GM15510 (cell line): ENCODE data around the gene TMEM234.

Experiments
- POLR2A ChIP-seq: IDR thresholded peaks from 3 replicates; pipeline ENCODE4 v1.6.1; 2011; ENCODE audit warnings: borderline replicate concordance; ENCODE audit not compliant: insufficient read length; ENCODE audit errors: extremely low read depth

The TMEM234 gene

GRCh38 chr1:32195972-32196823, 26.0 kb downstream of the TMEM234 start:
- no peak for TF ChIP-seq POLR2A

- TF ChIP-seq POLR2A, result no peak
Observed at GRCh38 chr1:32195531-32195930, 26.6 kb downstream of the TMEM234 start.

GRCh38 chr1:32194984-32195383, 27.2 kb downstream of the TMEM234 start:
- no peak for TF ChIP-seq POLR2A

GRCh38 chr1:32192220-32192948, 29.8 kb downstream of the TMEM234 start:
- no peak for TF ChIP-seq POLR2A

- TF ChIP-seq POLR2A, result no peak
Observed at GRCh38 chr1:32187850-32188249, 34.3 kb downstream of the TMEM234 start.

- TF ChIP-seq POLR2A, result no peak
Observed at GRCh38 chr1:32186491-32186890, 35.7 kb downstream of the TMEM234 start.

GRCh38 chr1:32186077-32186476, 36.1 kb downstream of the TMEM234 start:
- TF ChIP-seq POLR2A, result no peak

GRCh38 chr1:32184650-32185049, 37.5 kb downstream of the TMEM234 start:
- TF ChIP-seq POLR2A, result no peak

- no peak for TF ChIP-seq POLR2A
Observed at GRCh38 chr1:32182060-32182459, 40.1 kb downstream of the TMEM234 start.

- no peak for TF ChIP-seq POLR2A
Observed at GRCh38 chr1:32181563-32181962, 40.6 kb downstream of the TMEM234 start.

- no peak for TF ChIP-seq POLR2A
Observed at GRCh38 chr1:32181065-32181464, 41.1 kb downstream of the TMEM234 start.

GRCh38 chr1:32180186-32181060, 41.7 kb downstream of the TMEM234 start:
- no peak for TF ChIP-seq POLR2A

- TF ChIP-seq POLR2A, result peak; percentile 93
Observed at GRCh38 chr1:32179443-32180185, 42.5 kb downstream of the TMEM234 start, which contains the start of gene TXLNA. TXLNA (plus strand) TSS chr1:32179675; CDS start chr1:32180346, 671 bp downstream.

GRCh38 chr1:32179193-32179442, 43.0 kb downstream of the TMEM234 start:
- TF ChIP-seq POLR2A, result no peak
